Measurements from ENCODE around the gene UGT1A4. TPM values are rescaled to one million over a fixed set of nuclear protein-coding genes. Genes with fewer than 3 reads are reported as not detected.

The UGT1A4 gene
- total RNA-seq, 1 donor = not detected

DNA sequence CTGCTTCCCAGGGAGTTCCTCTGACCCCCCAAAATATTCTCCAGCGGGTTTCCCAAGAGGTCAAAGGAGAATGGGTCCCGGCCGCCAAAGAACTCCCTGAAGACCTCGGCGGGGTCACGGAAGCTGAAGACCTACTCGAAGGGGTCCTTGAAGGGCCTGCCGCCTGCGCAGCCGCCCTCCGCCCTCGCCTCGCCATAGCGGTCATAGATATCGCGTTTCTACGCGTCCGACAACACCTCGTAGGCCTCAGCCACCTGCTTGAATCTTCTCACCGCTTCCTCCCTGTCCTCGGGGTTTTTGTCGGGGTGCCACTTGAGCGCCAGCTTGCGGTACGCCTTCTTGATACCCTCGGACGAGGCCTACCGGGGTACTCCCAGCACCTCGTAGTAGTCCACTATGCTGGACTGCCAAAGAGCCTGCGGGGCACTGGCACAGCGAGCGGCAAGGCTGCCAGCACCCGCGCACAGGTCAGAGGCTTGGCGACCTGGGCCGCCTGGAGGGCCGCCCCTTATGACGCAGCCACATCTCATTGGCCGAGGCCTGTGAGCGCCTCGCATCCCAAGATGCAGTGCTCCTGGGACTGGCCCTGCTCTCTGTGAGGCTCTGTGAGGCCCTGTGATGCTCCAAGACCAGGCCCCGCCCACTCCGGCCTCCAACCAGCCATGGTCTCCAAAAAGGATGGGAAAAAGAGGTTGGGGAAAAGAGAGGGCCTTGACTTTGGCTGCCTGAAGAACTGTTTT lies 36.5 kb downstream of the UGT1A4 start:
- TF ChIP-seq, protein P1, sequence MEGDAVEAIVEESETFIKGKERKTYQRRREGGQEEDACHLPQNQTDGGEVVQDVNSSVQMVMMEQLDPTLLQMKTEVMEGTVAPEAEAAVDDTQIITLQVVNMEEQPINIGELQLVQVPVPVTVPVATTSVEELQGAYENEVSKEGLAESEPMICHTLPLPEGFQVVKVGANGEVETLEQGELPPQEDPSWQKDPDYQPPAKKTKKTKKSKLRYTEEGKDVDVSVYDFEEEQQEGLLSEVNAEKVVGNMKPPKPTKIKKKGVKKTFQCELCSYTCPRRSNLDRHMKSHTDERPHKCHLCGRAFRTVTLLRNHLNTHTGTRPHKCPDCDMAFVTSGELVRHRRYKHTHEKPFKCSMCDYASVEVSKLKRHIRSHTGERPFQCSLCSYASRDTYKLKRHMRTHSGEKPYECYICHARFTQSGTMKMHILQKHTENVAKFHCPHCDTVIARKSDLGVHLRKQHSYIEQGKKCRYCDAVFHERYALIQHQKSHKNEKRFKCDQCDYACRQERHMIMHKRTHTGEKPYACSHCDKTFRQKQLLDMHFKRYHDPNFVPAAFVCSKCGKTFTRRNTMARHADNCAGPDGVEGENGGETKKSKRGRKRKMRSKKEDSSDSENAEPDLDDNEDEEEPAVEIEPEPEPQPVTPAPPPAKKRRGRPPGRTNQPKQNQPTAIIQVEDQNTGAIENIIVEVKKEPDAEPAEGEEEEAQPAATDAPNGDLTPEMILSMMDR (IDR thresholded peaks at IDR 0.05; ENCODE audit: extremely low read depth, low read depth, low read length) = no peak
- H4K20me1 ChIP-seq (ENCODE audit: insufficient read depth, low read length) = no peaks in the 10 kb centered on the region
- no peak overlapping the region for H3K27ac ChIP-seq (ENCODE audit: low read depth, low read length)
- no peak overlapping the region for H3K4me3 ChIP-seq (ENCODE audit: insufficient read depth, low read length)
- H3K79me2 ChIP-seq (ENCODE audit: insufficient read depth, low read length) = no peaks in the 10 kb centered on the region
- peaks cover 5% of the 10 kb centered on the region for H3K4me1 ChIP-seq (ENCODE audit: insufficient read depth, low read length)
- DNase-seq (ENCODE audit: insufficient read length, low spot score, missing footprints) = no peak
- H3K36me3 ChIP-seq (ENCODE audit: insufficient read depth, low read length) = no peaks in the 10 kb centered on the region
- peaks cover 3% of the 10 kb centered on the region for H3K27me3 ChIP-seq (ENCODE audit: insufficient read depth, low read length)
- H3K4me2 ChIP-seq (ENCODE audit: insufficient read depth, low read length) = no peak overlapping the region
- peaks cover 3% of the 10 kb centered on the region for H3K9me3 ChIP-seq (ENCODE audit: low read depth, low read length)
- H2AFZ ChIP-seq (ENCODE audit: low read length) = no peak overlapping the region

DNA sequence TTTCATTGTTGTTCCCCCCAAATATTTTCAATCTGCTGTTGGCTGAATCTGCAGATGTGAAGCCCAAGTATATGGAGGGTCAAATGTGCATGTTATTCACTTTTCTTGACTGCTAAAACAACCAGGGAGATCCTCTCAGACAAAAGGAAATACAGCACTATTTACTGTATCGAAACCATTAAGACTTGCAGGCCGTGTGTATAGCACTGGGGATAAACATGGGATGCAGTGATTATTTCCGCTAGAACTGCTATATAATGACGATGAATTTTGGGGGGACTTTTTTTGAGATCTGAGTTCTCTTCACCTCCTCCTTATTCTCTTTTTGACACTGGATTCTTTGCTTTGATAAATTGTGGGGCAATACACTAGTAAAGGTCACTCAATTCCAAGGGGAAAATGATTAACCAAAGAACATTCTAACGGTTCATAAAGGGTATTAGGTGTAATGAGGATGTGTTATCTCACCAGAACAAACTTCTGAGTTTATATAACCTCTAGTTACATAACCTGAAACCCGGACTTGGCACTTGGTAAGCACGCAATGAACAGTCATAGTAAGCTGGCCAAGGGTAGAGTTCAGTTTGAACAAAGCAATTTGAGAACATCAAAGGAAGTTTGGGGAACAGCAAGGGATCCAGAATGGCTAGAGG lies 38.0 kb downstream of the UGT1A4 start:
- DNase-seq (ENCODE audit: insufficient read length, low spot score, missing footprints) = no peak
- TF ChIP-seq, protein P1 (IDR thresholded peaks at IDR 0.05; ENCODE audit: extremely low read depth, low read depth, low read length) = no peak
- H3K4me2 ChIP-seq (ENCODE audit: insufficient read depth, low read length) = no peak overlapping the region
- no peaks in the 10 kb centered on the region for H3K9me3 ChIP-seq (ENCODE audit: low read depth, low read length)
- H3K4me1 ChIP-seq (ENCODE audit: insufficient read depth, low read length) = peaks cover 9% of the 10 kb centered on the region
- H3K27me3 ChIP-seq (ENCODE audit: insufficient read depth, low read length) = peaks cover 3% of the 10 kb centered on the region
- no peaks in the 10 kb centered on the region for H4K20me1 ChIP-seq (ENCODE audit: insufficient read depth, low read length)
- no peak overlapping the region for H3K4me3 ChIP-seq (ENCODE audit: insufficient read depth, low read length)
- H3K27ac ChIP-seq (ENCODE audit: low read depth, low read length) = no peak overlapping the region
- no peaks in the 10 kb centered on the region for H3K36me3 ChIP-seq (ENCODE audit: insufficient read depth, low read length)
- H2AFZ ChIP-seq (ENCODE audit: low read length) = no peak overlapping the region
- no peaks in the 10 kb centered on the region for H3K79me2 ChIP-seq (ENCODE audit: insufficient read depth, low read length)

DNA sequence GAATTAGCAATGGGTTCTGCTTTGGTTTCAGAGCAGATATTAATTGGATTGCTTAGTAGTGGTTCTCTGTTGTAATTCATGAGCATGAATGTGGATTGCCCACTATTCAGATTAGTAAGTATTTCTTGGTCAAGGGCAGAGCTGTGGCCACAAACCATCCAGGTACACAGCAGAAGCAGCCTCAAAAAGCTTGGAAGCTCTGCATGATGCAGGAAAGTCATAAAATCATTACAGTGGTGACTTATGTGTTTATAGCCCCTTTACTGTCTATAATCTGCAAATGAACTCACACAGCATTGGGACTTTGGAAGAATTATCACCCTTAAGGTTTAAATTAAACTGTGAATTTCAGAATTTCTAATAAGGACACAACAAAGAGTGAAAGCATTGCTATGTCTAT lies 39.6 kb downstream of the UGT1A4 start:
- H3K4me2 ChIP-seq (ENCODE audit: insufficient read depth, low read length) = no peak overlapping the region
- peaks cover 12% of the 10 kb centered on the region for H3K4me1 ChIP-seq (ENCODE audit: insufficient read depth, low read length)
- H3K9me3 ChIP-seq (ENCODE audit: low read depth, low read length) = no peaks in the 10 kb centered on the region
- DNase-seq (ENCODE audit: insufficient read length, low spot score, missing footprints) = no peak
- H2AFZ ChIP-seq (ENCODE audit: low read length) = no peak overlapping the region
- no peaks in the 10 kb centered on the region for H3K36me3 ChIP-seq (ENCODE audit: insufficient read depth, low read length)
- H3K79me2 ChIP-seq (ENCODE audit: insufficient read depth, low read length) = no peaks in the 10 kb centered on the region
- TF ChIP-seq, protein P1 (IDR thresholded peaks at IDR 0.05; ENCODE audit: extremely low read depth, low read depth, low read length) = no peak
- H3K27ac ChIP-seq (ENCODE audit: low read depth, low read length) = no peak overlapping the region
- no peak overlapping the region for H3K4me3 ChIP-seq (ENCODE audit: insufficient read depth, low read length)
- H4K20me1 ChIP-seq (ENCODE audit: insufficient read depth, low read length) = no peaks in the 10 kb centered on the region
- H3K27me3 ChIP-seq (ENCODE audit: insufficient read depth, low read length) = peaks cover 3% of the 10 kb centered on the region

DNA sequence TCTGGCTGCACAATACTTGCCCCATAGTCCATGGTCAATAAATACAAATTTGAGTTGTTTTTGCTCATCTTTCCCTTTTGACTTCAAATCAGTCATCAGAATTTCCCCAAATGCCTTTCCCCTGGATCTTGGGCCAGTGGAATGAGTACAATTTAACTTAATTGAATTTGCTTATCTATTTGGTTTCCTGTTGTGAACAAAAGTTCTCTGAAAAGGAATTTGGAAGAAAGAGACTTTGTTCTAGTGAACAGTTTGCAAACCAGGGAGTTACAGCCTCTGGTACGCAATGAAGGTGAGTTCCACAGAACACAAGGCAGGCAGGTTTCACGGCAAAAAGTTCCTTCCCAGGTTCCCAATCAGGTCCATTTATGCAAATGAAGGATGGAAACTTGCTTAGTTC lies 40.3 kb downstream of the UGT1A4 start:
- Histone ChIP-seq H3K79me2 (ENCODE audit: insufficient read depth, low read length) (no peaks in the 10 kb centered on the region), H3K27me3 (ENCODE audit: insufficient read depth, low read length) (no peaks in the 10 kb centered on the region), H3K9me3 (ENCODE audit: low read depth, low read length) (no peaks in the 10 kb centered on the region), H3K4me2 (ENCODE audit: insufficient read depth, low read length) (no peak overlapping the region), H3K27ac (ENCODE audit: low read depth, low read length) (no peak overlapping the region), H2AFZ (ENCODE audit: low read length) (no peak overlapping the region), H3K36me3 (ENCODE audit: insufficient read depth, low read length) (no peaks in the 10 kb centered on the region), H3K4me1 (ENCODE audit: insufficient read depth, low read length) (peaks cover 18% of the 10 kb centered on the region), H4K20me1 (ENCODE audit: insufficient read depth, low read length) (no peaks in the 10 kb centered on the region), H3K4me3 (ENCODE audit: insufficient read depth, low read length) (no peak overlapping the region)
- TF ChIP-seq, protein P1 (IDR thresholded peaks at IDR 0.05; ENCODE audit: extremely low read depth, low read depth, low read length) = no peak
- DNase-seq (ENCODE audit: insufficient read length, low spot score, missing footprints) = no peak
